Measurements from ENCODE around the gene TNS3. TPM values are rescaled to one million over a fixed set of nuclear protein-coding genes. Genes with fewer than 3 reads are reported as not detected.

TNS3 gene
- total and polyA plus RNA-seq, 10 of the 15 experiments (the other 5 are each of a cell fraction or from before 2014, with no cell fraction given), result 0.27 to 2.7 (median 0.79) TPM

DNA sequence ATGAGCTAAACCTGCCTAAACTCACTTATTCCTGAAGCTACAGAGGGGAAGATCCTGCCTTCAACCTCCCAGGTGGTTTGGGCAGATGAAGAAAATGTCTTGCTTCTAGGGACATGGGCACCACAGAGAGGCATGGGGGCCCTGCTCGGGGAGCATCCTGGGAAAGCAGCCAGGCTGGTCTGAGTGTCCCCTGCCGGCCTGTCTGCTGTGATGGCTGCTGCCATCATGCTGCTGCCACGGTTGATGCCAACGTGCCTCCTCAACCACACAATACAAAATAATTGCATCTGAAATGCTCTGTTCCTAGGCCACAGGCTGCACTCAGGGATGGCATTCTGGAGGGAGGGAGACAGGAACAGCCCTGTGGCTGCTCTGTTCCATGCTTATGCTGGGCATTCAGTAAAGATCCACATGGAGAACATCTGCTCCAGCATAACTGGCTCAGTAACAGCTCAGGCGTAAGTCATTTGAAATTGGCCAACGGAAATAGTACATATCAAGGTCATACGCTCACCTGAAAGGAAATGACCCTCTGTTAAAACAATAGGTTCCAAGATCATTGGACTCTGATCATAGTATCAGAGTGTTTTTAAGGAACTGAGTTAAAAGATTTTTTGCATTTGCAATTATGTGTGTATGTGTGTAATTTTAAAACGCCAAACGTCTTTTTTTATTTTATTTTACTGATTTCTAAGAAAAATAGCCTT lies 299.0 kb downstream of the TNS3 start:
- Histone ChIP-seq H3K9me3 (replicated peaks; ENCODE audit: control insufficient read depth, insufficient read depth, low read length) (no peaks in the 10 kb centered on the region; the same call in 1 of the 3 replicates), H3K4me1 (ENCODE audit: control insufficient read depth, insufficient read depth, low read length) (no peaks in the 10 kb centered on the region), H3K9ac (ENCODE audit: control insufficient read depth, insufficient read depth, low read length) (no peak overlapping the region), H3K4me2 (ENCODE audit: control insufficient read depth, insufficient read depth) (no peak overlapping the region), H3K27ac (ENCODE audit: control insufficient read depth, insufficient read depth) (no peak overlapping the region), H3K36me3 (ENCODE audit: control insufficient read depth in 2 of 2, insufficient read depth in 2 of 2, low read length in 1 of 2) (no peaks in the 10 kb centered on the region; a peak in 1 of 4 replicates), H2AFZ (ENCODE audit: control insufficient read depth, low read depth, low read length) (no peak overlapping the region), H4K20me1 (ENCODE audit: control insufficient read depth, insufficient read depth) (no peaks in the 10 kb centered on the region), H3K27me3 (replicated peaks in 1 of 2; ENCODE audit: control insufficient read depth in 2 of 2, insufficient read depth in 2 of 2, low read length in 1 of 2) (no peaks in the 10 kb centered on the region), H3K79me2 (ENCODE audit: control insufficient read depth, insufficient read depth, low read length) (no peaks in the 10 kb centered on the region), H3K4me3 (no peak overlapping the region)
- ChIA-PET SMC1A (ENCODE audit: uncharacterized antibody, unreplicated experiment) (no interaction called here), POLR2A (no interaction called here), CTCF (no interaction called here), RAD21 (ENCODE audit: unreplicated experiment) (no interaction called here)
- FAIRE-seq (no peak), DNase-seq (ENCODE audit: low read depth, low spot score) (no peak), ATAC-seq (no peak)
- BruUV-seq (replicated peaks), result no TSS peak
- no peak for TF ChIP-seq JUNB (IDR thresholded peaks at IDR 0.05)
- no peak for TF ChIP-seq POU2F2 (IDR thresholded peaks at IDR 0.05; ENCODE audit: borderline replicate concordance, low read depth, low read length)
- TF ChIP-seq TBL1XR1 (IDR thresholded peaks at IDR 0.05; ENCODE audit: low read depth, low read length), result no peak
- no peak for TF ChIP-seq ASH2L (IDR thresholded peaks at IDR 0.05; ENCODE audit: borderline replicate concordance, low read depth)
- no peak for TF ChIP-seq EP300 (IDR thresholded peaks at IDR 0.05; ENCODE audit: borderline replicate concordance in 1 of 2, control insufficient read depth in 1 of 2, low read depth in 2 of 2, low read length in 2 of 2)
- no peak for TF ChIP-seq SMC3 (IDR thresholded peaks at IDR 0.05; ENCODE audit: borderline replicate concordance, low read length)
- TF ChIP-seq CBX3 (IDR thresholded peaks at IDR 0.05; ENCODE audit: borderline replicate concordance, low read depth), result no peak
- TF ChIP-seq, protein P1, sequence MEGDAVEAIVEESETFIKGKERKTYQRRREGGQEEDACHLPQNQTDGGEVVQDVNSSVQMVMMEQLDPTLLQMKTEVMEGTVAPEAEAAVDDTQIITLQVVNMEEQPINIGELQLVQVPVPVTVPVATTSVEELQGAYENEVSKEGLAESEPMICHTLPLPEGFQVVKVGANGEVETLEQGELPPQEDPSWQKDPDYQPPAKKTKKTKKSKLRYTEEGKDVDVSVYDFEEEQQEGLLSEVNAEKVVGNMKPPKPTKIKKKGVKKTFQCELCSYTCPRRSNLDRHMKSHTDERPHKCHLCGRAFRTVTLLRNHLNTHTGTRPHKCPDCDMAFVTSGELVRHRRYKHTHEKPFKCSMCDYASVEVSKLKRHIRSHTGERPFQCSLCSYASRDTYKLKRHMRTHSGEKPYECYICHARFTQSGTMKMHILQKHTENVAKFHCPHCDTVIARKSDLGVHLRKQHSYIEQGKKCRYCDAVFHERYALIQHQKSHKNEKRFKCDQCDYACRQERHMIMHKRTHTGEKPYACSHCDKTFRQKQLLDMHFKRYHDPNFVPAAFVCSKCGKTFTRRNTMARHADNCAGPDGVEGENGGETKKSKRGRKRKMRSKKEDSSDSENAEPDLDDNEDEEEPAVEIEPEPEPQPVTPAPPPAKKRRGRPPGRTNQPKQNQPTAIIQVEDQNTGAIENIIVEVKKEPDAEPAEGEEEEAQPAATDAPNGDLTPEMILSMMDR (IDR thresholded peaks at IDR 0.05 in 2 of 3, conservative IDR thresholded peaks at IDR 0.05 in 1 of 3; ENCODE audit: control insufficient read depth in 2 of 3, extremely low read depth in 1 of 3, insufficient read depth in 1 of 3, low read depth in 3 of 3, low read length in 3 of 3), result no peak
- TF ChIP-seq NFYA (IDR thresholded peaks at IDR 0.05; ENCODE audit: borderline replicate concordance, low read depth, low read length), result no peak
- TF ChIP-seq POLR2A (IDR thresholded peaks at IDR 0.05; ENCODE audit: low read depth, low read length), result no peak
- no peak for TF ChIP-seq HDGF (IDR thresholded peaks at IDR 0.05)
- no peak for TF ChIP-seq SMARCA5 (IDR thresholded peaks at IDR 0.05)
- TF ChIP-seq, protein P2, sequence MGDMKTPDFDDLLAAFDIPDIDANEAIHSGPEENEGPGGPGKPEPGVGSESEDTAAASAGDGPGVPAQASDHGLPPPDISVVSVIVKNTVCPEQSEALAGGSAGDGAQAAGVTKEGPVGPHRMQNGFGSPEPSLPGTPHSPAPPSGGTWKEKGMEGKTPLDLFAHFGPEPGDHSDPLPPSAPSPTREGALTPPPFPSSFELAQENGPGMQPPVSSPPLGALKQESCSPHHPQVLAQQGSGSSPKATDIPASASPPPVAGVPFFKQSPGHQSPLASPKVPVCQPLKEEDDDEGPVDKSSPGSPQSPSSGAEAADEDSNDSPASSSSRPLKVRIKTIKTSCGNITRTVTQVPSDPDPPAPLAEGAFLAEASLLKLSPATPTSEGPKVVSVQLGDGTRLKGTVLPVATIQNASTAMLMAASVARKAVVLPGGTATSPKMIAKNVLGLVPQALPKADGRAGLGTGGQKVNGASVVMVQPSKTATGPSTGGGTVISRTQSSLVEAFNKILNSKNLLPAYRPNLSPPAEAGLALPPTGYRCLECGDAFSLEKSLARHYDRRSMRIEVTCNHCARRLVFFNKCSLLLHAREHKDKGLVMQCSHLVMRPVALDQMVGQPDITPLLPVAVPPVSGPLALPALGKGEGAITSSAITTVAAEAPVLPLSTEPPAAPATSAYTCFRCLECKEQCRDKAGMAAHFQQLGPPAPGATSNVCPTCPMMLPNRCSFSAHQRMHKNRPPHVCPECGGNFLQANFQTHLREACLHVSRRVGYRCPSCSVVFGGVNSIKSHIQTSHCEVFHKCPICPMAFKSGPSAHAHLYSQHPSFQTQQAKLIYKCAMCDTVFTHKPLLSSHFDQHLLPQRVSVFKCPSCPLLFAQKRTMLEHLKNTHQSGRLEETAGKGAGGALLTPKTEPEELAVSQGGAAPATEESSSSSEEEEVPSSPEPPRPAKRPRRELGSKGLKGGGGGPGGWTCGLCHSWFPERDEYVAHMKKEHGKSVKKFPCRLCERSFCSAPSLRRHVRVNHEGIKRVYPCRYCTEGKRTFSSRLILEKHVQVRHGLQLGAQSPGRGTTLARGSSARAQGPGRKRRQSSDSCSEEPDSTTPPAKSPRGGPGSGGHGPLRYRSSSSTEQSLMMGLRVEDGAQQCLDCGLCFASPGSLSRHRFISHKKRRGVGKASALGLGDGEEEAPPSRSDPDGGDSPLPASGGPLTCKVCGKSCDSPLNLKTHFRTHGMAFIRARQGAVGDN (IDR thresholded peaks at IDR 0.05), result no peak
- TF ChIP-seq EZH2 (IDR thresholded peaks at IDR 0.05; ENCODE audit: borderline replicate concordance, control insufficient read depth, low read depth, low read length), result no peak
- TF ChIP-seq, protein P3, sequence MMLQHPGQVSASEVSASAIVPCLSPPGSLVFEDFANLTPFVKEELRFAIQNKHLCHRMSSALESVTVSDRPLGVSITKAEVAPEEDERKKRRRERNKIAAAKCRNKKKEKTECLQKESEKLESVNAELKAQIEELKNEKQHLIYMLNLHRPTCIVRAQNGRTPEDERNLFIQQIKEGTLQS (IDR thresholded peaks at IDR 0.05; ENCODE audit: borderline replicate concordance, extremely low read depth, low read depth, low read length), result no peak
- no peak for TF ChIP-seq WRNIP1 (IDR thresholded peaks at IDR 0.05; ENCODE audit: borderline replicate concordance, low read depth, low read length)
- TF ChIP-seq ZNF384 (IDR thresholded peaks at IDR 0.05; ENCODE audit: borderline replicate concordance, low read depth, low read length), result no peak
- in situ Hi-C loops (cut with MboI) (no loop called here), intact Hi-C loops (cut with micrococcal nuclease; ENCODE audit: unreplicated experiment) (no loop called here)
- WGBS (ENCODE audit: insufficient coverage, insufficient replicate concordance, low lambda C conversion rate, missing lambda C conversion rate), result 46% methylated on average over 9 of the region's 9 CpGs

Data from GM12878 (cell line).